NOMO-1 (cell line): ENCODE data around the gene DRD2.

ENCODE experiments used
- DNase-seq, 2 experiments: peaks; one replicate each; lab custom pipeline; 2025; ENCODE audit not compliant: unreplicated experiment in 2 of 2; lab: John Stamatoyannopoulos, UW

The DRD2 gene

GRCh38 chr11:113487622-113488021 lies 12.4 kb upstream of the DRD2 start:
- DNase-seq: no peak

- DNase-seq: no peak
These were observed 9.0 kb upstream of the DRD2 start for GRCh38 chr11:113484223-113484622.

GRCh38 chr11:113481672-113482071 lies 6.5 kb upstream of the DRD2 start:
- DNase-seq: no peak

GRCh38 chr11:113481226-113481625 lies 6.0 kb upstream of the DRD2 start:
- DNase-seq: no peak

- DNase-seq: no peak
These were observed 2.1 kb upstream of the DRD2 start for GRCh38 chr11:113477321-113477720.

- no peak for DNase-seq
These were observed 1.4 kb upstream of the DRD2 start for GRCh38 chr11:113476553-113476952.

- peak; percentile 13 to 47 for DNase-seq
These were observed 637 bp downstream of the DRD2 start for GRCh38 chr11:113474362-113475159.

- DNase-seq: no peak
These were observed 1.2 kb downstream of the DRD2 start for GRCh38 chr11:113473983-113474361.

- no peak for DNase-seq
These were observed 2.7 kb downstream of the DRD2 start for GRCh38 chr11:113472471-113472870.

- no peak for DNase-seq
These were observed 5.0 kb downstream of the DRD2 start for GRCh38 chr11:113470233-113470632.

- DNase-seq: no peak
These were observed 6.4 kb downstream of the DRD2 start for GRCh38 chr11:113468726-113469345.

GRCh38 chr11:113467545-113467944 lies 7.7 kb downstream of the DRD2 start:
- DNase-seq: no peak

- DNase-seq: no peak
These were observed 9.4 kb downstream of the DRD2 start for GRCh38 chr11:113465786-113466185.

GRCh38 chr11:113464416-113464815 lies 10.8 kb downstream of the DRD2 start:
- no peak for DNase-seq

- DNase-seq: no peak
These were observed 12.4 kb downstream of the DRD2 start for GRCh38 chr11:113462830-113463229.

GRCh38 chr11:113461639-113462038 lies 13.6 kb downstream of the DRD2 start:
- no peak for DNase-seq

GRCh38 chr11:113460469-113460868 lies 14.7 kb downstream of the DRD2 start:
- DNase-seq: no peak

- no peak for DNase-seq
These were observed 17.0 kb downstream of the DRD2 start for GRCh38 chr11:113458189-113458588.

- DNase-seq: no peak
These were observed 17.4 kb downstream of the DRD2 start for GRCh38 chr11:113457784-113458183.

GRCh38 chr11:113454455-113454854 lies 20.7 kb downstream of the DRD2 start:
- DNase-seq: no peak

GRCh38 chr11:113449743-113450142 lies 25.5 kb downstream of the DRD2 start:
- no peak for DNase-seq

GRCh38 chr11:113448316-113448677 lies 26.9 kb downstream of the DRD2 start:
- no peak for DNase-seq
